Measurements from ENCODE around the gene TCTN1.

Gene TCTN1

GRCh38 chr12:110689281-110690126 is 75.6 kb downstream of the TCTN1 start:
- H3K36me3 ChIP-seq (ENCODE audit: control insufficient read depth, low read depth, low read length), result no peaks in the 10 kb centered on the region
- H3K9ac ChIP-seq (ENCODE audit: low read length), result peak overlapping the region; percentile 56
- H3K27me3 ChIP-seq (ENCODE audit: control insufficient read depth, insufficient read depth, low read length), result peaks cover 13% of the 10 kb centered on the region
- H3K9me3 ChIP-seq (ENCODE audit: control insufficient read depth, low read depth, low read length), result no peaks in the 10 kb centered on the region
- peak overlapping the region; percentile 56 for H3K4me3 ChIP-seq (ENCODE audit: low read length)
- peaks cover 4% of the 10 kb centered on the region for H3K4me1 ChIP-seq (ENCODE audit: control insufficient read depth, low read depth, low read length)
- no peak overlapping the region for H3K27ac ChIP-seq (ENCODE audit: low read length)

- Histone ChIP-seq H3K36me3 (ENCODE audit: control insufficient read depth, low read depth, low read length) (no peaks in the 10 kb centered on the region), H3K9ac (ENCODE audit: low read length) (no peak overlapping the region), H3K27me3 (ENCODE audit: control insufficient read depth, insufficient read depth, low read length) (peaks cover 13% of the 10 kb centered on the region), H3K9me3 (ENCODE audit: control insufficient read depth, low read depth, low read length) (no peaks in the 10 kb centered on the region), H3K4me3 (ENCODE audit: low read length) (no peak overlapping the region), H3K27ac (ENCODE audit: low read length) (no peak overlapping the region), H3K4me1 (ENCODE audit: control insufficient read depth, low read depth, low read length) (peaks cover 4% of the 10 kb centered on the region)
These were observed 76.2 kb downstream of the TCTN1 start for GRCh38 chr12:110690127-110690430.

GRCh38 chr12:110693731-110694130 is 79.8 kb downstream of the TCTN1 start:
- H3K27me3 ChIP-seq (ENCODE audit: control insufficient read depth, insufficient read depth, low read length), result peaks cover under 1% of the 10 kb centered on the region
- no peak overlapping the region for H3K9ac ChIP-seq (ENCODE audit: low read length)
- H3K4me1 ChIP-seq (ENCODE audit: control insufficient read depth, low read depth, low read length), result peaks cover 4% of the 10 kb centered on the region
- H3K4me3 ChIP-seq (ENCODE audit: low read length), result no peak overlapping the region
- H3K9me3 ChIP-seq (ENCODE audit: control insufficient read depth, low read depth, low read length), result no peaks in the 10 kb centered on the region
- no peaks in the 10 kb centered on the region for H3K36me3 ChIP-seq (ENCODE audit: control insufficient read depth, low read depth, low read length)
- H3K27ac ChIP-seq (ENCODE audit: low read length), result no peak overlapping the region

- no peak overlapping the region for H3K4me3 ChIP-seq (ENCODE audit: low read length)
These were observed 80.5 kb downstream of the TCTN1 start for GRCh38 chr12:110694330-110694901.

GRCh38 chr12:110696283-110696682 is 82.4 kb downstream of the TCTN1 start:
- Histone ChIP-seq H3K27me3 (ENCODE audit: control insufficient read depth, insufficient read depth, low read length) (no peaks in the 10 kb centered on the region), H3K36me3 (ENCODE audit: control insufficient read depth, low read depth, low read length) (no peaks in the 10 kb centered on the region), H3K4me3 (ENCODE audit: low read length) (no peak overlapping the region), H3K9me3 (ENCODE audit: control insufficient read depth, low read depth, low read length) (no peaks in the 10 kb centered on the region), H3K9ac (ENCODE audit: low read length) (no peak overlapping the region), H3K27ac (ENCODE audit: low read length) (no peak overlapping the region), H3K4me1 (ENCODE audit: control insufficient read depth, low read depth, low read length) (no peaks in the 10 kb centered on the region)

More at GRCh38 chr12:110694330-110694901, 80.5 kb downstream of the TCTN1 start:
- H3K9me3 ChIP-seq (ENCODE audit: control insufficient read depth, low read depth, low read length), result no peaks in the 10 kb centered on the region
- no peaks in the 10 kb centered on the region for H3K27me3 ChIP-seq (ENCODE audit: control insufficient read depth, insufficient read depth, low read length)
- H3K9ac ChIP-seq (ENCODE audit: low read length), result no peak overlapping the region
- H3K27ac ChIP-seq (ENCODE audit: low read length), result no peak overlapping the region
- H3K4me1 ChIP-seq (ENCODE audit: control insufficient read depth, low read depth, low read length), result peaks cover 4% of the 10 kb centered on the region
- no peaks in the 10 kb centered on the region for H3K36me3 ChIP-seq (ENCODE audit: control insufficient read depth, low read depth, low read length)

GRCh38 chr12:110697236-110697635 is 83.3 kb downstream of the TCTN1 start:
- Histone ChIP-seq H3K36me3 (ENCODE audit: control insufficient read depth, low read depth, low read length) (no peaks in the 10 kb centered on the region), H3K9ac (ENCODE audit: low read length) (no peak overlapping the region), H3K9me3 (ENCODE audit: control insufficient read depth, low read depth, low read length) (no peaks in the 10 kb centered on the region), H3K4me3 (ENCODE audit: low read length) (no peak overlapping the region), H3K4me1 (ENCODE audit: control insufficient read depth, low read depth, low read length) (no peaks in the 10 kb centered on the region), H3K27ac (ENCODE audit: low read length) (no peak overlapping the region), H3K27me3 (ENCODE audit: control insufficient read depth, insufficient read depth, low read length) (no peaks in the 10 kb centered on the region)

GRCh38 chr12:110698171-110698902 is 84.4 kb downstream of the TCTN1 start:
- Histone ChIP-seq H3K9me3 (ENCODE audit: control insufficient read depth, low read depth, low read length) (no peaks in the 10 kb centered on the region), H3K27me3 (ENCODE audit: control insufficient read depth, insufficient read depth, low read length) (no peaks in the 10 kb centered on the region), H3K4me1 (ENCODE audit: control insufficient read depth, low read depth, low read length) (no peaks in the 10 kb centered on the region), H3K9ac (ENCODE audit: low read length) (no peak overlapping the region), H3K4me3 (ENCODE audit: low read length) (no peak overlapping the region), H3K27ac (ENCODE audit: low read length) (no peak overlapping the region), H3K36me3 (ENCODE audit: control insufficient read depth, low read depth, low read length) (no peaks in the 10 kb centered on the region)
